ENCODE data around the gene PQBP1.
A peak's percentile ranks its signal among the peaks of the same experiment; 100 is the strongest.

The PQBP1 gene

DNA sequence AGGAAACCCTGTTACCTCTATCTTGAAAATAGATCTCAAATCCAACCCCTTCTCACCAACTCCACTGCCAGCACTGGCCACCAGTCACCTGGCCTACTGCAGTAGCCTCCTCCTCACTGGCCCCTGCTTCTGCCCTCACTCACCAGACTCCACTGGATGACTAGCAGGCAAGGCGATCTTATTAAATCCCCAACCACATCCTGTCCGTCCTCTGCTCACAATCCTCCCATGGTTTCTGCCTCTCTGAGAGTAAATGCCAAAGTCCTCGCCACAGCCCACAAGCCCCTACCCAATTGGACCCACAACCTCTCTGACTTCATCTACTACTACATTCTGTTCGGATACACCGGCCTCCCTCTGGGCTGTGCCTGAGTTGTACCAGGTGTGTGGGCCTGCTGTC, 26.5 kb downstream of the PQBP1 start:
- no peak for DNase-seq (ENCODE audit: low spot score)

DNA sequence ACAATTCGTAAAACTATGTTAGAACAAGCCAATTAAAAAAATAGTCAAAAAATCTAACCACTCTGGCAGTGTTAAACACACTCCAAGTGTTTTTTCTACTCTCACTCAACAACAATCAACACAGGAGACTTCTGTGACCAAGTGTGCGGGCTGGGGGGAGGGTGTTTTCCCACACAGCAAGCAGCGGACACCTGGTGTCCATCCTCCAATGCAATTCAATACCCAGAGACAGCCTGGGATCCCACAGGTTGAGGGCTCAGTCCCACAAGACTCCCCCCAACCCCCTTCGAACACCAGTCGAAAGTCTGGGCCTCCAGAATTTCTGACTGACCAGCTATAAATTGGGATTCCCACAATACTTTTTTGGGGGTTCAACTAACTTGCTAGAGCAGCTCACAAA, 29.4 kb downstream of the PQBP1 start:
- no peak for DNase-seq (ENCODE audit: low spot score)

- no peak for DNase-seq (ENCODE audit: low spot score)
Observed at GRCh38 chrX:48927736-48928382, 30.1 kb downstream of the PQBP1 start.

GRCh38 chrX:48933757-48934156, 36.0 kb downstream of the PQBP1 start:
- DNase-seq (ENCODE audit: low spot score): no peak

DNA sequence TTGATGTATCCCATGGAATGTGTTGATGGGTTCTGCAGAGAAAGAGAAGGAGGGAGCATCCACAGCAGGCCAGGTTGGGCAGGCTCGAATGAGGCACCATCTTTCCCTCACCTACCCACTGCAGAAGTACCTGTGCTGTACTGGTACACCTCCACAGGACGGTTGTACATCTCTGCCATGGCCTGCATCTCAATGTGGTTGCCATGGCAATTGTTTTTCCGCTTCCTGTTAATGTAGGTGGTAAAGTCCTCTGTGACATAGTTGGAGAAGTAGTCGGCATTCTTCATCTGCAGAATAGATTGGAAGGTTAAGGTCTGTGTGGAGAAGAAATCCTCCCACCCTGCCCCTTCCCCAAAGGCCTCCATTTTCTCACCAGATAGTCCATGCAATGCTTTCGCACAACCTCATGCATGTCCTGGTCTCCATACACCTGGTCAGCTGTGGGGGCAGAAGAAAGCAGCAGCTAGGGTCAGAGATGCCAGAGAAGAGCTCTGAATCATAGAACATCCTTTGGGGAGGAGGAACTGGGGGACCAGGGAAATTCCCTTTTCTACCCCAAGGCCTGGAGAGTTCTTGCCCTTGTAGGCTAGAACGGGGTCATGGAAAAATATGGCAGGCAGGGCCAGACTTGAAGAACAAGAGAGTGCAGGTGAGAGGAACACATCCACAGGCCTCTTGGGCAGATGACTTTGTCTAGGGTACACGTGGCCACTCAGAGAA, 37.0 kb downstream of the PQBP1 start:
- DNase-seq (ENCODE audit: low spot score): no peak

GRCh38 chrX:48935301-48935670, 37.6 kb downstream of the PQBP1 start:
- no peak for DNase-seq (ENCODE audit: low spot score)

- DNase-seq (ENCODE audit: low spot score): no peak
Observed at GRCh38 chrX:48936429-48937053, 38.8 kb downstream of the PQBP1 start.

- no peak for DNase-seq (ENCODE audit: low spot score)
Observed at GRCh38 chrX:48937054-48937907, 39.6 kb downstream of the PQBP1 start.

DNA sequence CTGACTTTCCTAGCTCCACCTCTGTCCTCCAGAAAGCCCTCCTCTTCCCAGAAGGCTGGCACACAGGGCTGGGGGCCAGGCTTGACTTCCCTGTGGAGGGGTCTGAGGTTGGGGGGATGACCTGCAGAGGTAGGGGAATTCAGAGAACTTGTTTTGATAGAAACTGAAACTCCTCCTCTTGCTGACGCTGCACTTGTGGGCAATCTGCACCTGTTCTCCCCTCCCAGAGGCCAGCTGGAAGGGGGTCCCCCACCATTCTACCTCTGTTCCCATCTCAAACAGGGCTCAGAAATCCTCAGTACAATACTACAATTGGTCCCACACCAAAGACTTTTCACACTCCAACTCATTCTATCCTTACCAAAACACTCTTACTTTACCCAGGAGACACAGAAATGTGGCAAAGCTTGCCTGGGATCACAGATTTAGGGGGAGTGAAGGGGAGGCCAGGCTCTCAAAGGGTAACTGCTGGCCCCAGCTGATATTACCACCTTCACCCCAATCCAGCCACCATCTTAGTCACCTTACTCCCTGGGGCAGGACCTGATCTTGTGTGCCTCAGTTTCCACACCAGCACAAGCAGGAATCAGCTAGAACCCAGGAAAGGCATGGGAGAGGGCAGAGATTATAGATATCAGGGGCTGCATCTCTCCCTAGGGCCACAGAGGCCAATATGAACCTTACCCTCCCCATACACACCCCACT, 41.1 kb downstream of the PQBP1 start:
- no peak for DNase-seq (ENCODE audit: low spot score)

- DNase-seq (ENCODE audit: low spot score): no peak
Observed at GRCh38 chrX:48939524-48940228, 41.9 kb downstream of the PQBP1 start.

GRCh38 chrX:48940404-48940955, 42.8 kb downstream of the PQBP1 start:
- DNase-seq (ENCODE audit: low spot score): no peak

- DNase-seq (ENCODE audit: low spot score): no peak
Observed at GRCh38 chrX:48942895-48943294, 45.2 kb downstream of the PQBP1 start.

DNA sequence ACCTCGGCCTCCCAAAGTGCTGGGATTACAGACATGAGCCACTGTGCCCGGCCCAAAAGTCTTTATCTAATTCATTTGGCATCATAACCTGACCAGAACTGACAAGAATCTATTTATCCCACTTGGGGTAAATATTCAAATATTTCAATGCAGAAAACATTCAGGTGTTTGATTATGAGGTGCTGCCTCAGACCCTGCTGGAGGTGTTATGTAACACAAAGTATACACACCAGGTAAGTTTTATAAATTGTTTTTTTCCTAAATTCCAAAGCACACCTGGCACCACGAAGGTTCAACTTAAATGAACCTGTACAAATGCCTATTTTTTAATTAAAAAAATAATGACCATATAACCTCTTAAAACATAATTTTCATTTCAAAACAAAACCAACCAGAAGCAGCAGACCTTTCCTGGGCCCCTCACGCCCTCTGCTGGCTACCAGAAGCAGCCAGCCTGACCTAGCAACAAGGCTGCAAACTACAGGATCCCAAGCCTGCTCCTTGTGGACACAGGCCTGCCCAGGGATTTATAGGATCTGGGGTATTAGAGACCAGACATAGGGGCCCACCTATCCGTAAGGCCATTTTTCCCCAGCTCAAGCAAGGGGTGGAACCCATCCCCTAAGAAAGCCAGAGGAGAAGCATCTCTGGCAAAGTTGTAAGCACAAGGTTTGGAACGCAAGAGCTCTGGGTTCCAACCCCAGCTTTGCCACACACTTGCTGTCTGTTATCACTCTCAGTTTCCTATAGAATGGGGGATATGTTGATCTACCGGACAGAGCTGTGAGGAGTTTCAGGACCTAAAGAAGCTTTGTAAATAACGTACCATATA, 48.0 kb downstream of the PQBP1 start:
- peak; percentile 68 for DNase-seq (ENCODE audit: low spot score)

GRCh38 chrX:48948589-48948988, 50.9 kb downstream of the PQBP1 start:
- no peak for DNase-seq (ENCODE audit: low spot score)
